Spleen (tissue), 11 donors: ENCODE results near the gene SLC35F3. TPM values are rescaled to one million over a fixed set of nuclear protein-coding genes. Genes with fewer than 3 reads are reported as not detected.

ENCODE experiments used
- DNase-seq: peaks from one replicate; pipeline ENCODE4 v3.0.0-alpha.2; 2020
- H3K27ac ChIP-seq, 8 donors: fragments of 200-600 bp; sonication (generic) in 7 of 8; 1 replicate in 4 of 8; 2 replicates in 4 of 8; pipeline versions ENCODE4 v1.5.0 to v1.8.0; 2016 to 2021; ENCODE audit warnings: inconsistent platforms in 4 of 8, mild to moderate bottlenecking in 4 of 8, moderate library complexity in 1 of 8
- H3K27me3 ChIP-seq, 7 donors: fragments of 200-600 bp; sonication (generic) in 6 of 7; replicated peaks in 1 of 7; 1 replicate in 4 of 7; 2 replicates in 3 of 7; pipeline versions ENCODE4 v1.5.0 to v1.8.0; 2016 to 2021; ENCODE audit warnings: inconsistent platforms in 3 of 7, mild to moderate bottlenecking in 1 of 7
- H3K36me3 ChIP-seq, 6 donors: fragments of 200-600 bp; sonication (generic) in 5 of 6; 1 replicate in 4 of 6; 2 replicates in 2 of 6; pipeline versions ENCODE4 v1.5.0 to v1.8.0; 2016 to 2021; ENCODE audit warnings: inconsistent platforms in 2 of 6
- H3K4me1 ChIP-seq, 6 donors: fragments of 200-600 bp; sonication (generic) in 5 of 6; 1 replicate in 3 of 6; 2 replicates in 3 of 6; pipeline versions ENCODE4 v1.5.0 to v1.8.0; 2016 to 2021; ENCODE audit warnings: inconsistent platforms in 3 of 6
- H3K4me3 ChIP-seq, 8 donors: fragments of 200-600 bp; sonication (generic) in 7 of 8; 1 replicate in 4 of 8; 2 replicates in 4 of 8; pipeline versions ENCODE4 v1.5.0 to v1.8.0; 2016 to 2021; ENCODE audit warnings: inconsistent platforms in 4 of 8, mild to moderate bottlenecking in 4 of 8, moderate library complexity in 2 of 8
- H3K9me3 ChIP-seq, 8 donors: fragments of 200-600 bp; sonication (generic) in 7 of 8; 1 replicate in 4 of 8; 2 replicates in 4 of 8; pipeline versions ENCODE4 v1.5.0 to v1.8.0; 2016 to 2021; ENCODE audit warnings: inconsistent platforms in 4 of 8
- POLR2A ChIP-seq, 3 donors: fragments of 450-650 bp; IDR thresholded peaks; one replicate each; pipeline ENCODE4 v1.5.1; 2017; ENCODE audit warnings: antibody characterized with exemption in 3 of 3, mild to moderate bottlenecking in 1 of 3
- POLR2AphosphoS5 ChIP-seq, 3 donors: sonication (generic); formaldehyde crosslinking; IDR thresholded peaks; one replicate each; pipeline ENCODE4 v1.5.1; 2017; ENCODE audit warnings: antibody characterized with exemption in 3 of 3
- WGBS, 5 donors: extraction: QIAGEN DNeasy Blood & Tissue Kit in 3 of 5; methylation state at CpG; one replicate each; pipeline versions ENCODE4 v1.1.5 to v1.1.7; 2013 to 2018; 5-methylcytosine and 5-hydroxymethylcytosine counted together
- intact Hi-C: fragments of 100-400 bp; cut with DNase I; formaldehyde crosslinking; loops from one replicate; pipeline ENCODE4 v1.15.0; 2023; ENCODE audit warnings: low total_unique reads
- polyA plus RNA-seq, 3 donors: library from polyadenylated mRNA; stranded (reverse); fragments of 200-250 nt; gene quantifications; one replicate each; pipeline ENCODE4 v1.2.1, GENCODE V29; 2013
- total RNA-seq, 7 donors: library from RNA; depleted of rRNA in 3 of 7; stranded (reverse); fragments of >200 nt in 3 of 7; fragmentation: NEBNext Ultra II Directional in 4 of 7; extraction: Animal tissue kit (Norgen Biotek cat#: 25700) in 4 of 7; gene quantifications; one replicate each; pipeline versions ENCODE4 v1.1.0 to v1.2.1, GENCODE V29; 2016 to 2021
- TF ChIP-seq, protein P1 (sequence below), 11 experiments: fragments of 200-600 bp in 7 of 11; fragments of 450-650 bp in 4 of 11; sonication (generic) in 4 of 11; IDR thresholded peaks in 8 of 11; conservative IDR thresholded peaks in 3 of 11; 1 replicate in 7 of 11; 2 replicates in 4 of 11; pipeline versions ENCODE4 v1.4.0 to v1.8.0; 2016 to 2021; ENCODE audit warnings: antibody characterized with exemption in 11 of 11, inconsistent platforms in 4 of 11, mild to moderate bottlenecking in 1 of 11
- donor health status: healthy with polysubstance abuse.
- donor health status: DM: no; HTN: no; CAD: no; lungs with moderate emphysema.
- donor health status: DM: no; HTN: no; CAD: no.
- donor health status: Bipolar disorder and iron deficiency.
- donor health status: healthy.
- donor health status: DM: no; HTN: no; CAD: no.
- donor health status: DM: yes; HTN: yes; CAD: no.

The SLC35F3 gene
- total and polyA plus RNA-seq, 10 donors = 0.03 to 0.44 (median 0.11) TPM; not detected in 5

DNA sequence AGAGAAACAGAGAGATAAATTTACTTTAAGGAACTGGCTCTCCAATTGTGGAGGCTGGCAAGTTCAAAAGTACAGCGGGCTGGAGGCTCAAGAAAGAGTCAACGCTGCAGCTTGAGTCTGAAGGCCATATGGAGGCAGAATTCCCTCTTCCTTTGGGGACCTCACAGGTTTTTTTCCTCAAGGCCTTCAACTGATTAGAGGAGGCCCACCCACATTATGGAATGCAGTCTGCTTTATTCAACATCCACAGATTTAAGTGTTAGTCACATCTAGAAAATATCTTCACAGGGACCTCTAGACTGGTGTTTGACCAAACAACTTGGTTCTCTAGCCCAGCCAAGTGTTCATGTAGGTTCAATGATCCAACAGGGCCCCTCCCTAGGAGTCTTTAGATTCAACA lies 117.8 kb downstream of the SLC35F3 start:
- WGBS, 5 donors = 87 to 91% (median 88%) methylated on average over 2 of the region's 2 CpGs
- H3K27me3 ChIP-seq = peaks cover 0 to 7% (median 0%) of the 10 kb centered on the region in 7 donors
- TF ChIP-seq, protein P1, sequence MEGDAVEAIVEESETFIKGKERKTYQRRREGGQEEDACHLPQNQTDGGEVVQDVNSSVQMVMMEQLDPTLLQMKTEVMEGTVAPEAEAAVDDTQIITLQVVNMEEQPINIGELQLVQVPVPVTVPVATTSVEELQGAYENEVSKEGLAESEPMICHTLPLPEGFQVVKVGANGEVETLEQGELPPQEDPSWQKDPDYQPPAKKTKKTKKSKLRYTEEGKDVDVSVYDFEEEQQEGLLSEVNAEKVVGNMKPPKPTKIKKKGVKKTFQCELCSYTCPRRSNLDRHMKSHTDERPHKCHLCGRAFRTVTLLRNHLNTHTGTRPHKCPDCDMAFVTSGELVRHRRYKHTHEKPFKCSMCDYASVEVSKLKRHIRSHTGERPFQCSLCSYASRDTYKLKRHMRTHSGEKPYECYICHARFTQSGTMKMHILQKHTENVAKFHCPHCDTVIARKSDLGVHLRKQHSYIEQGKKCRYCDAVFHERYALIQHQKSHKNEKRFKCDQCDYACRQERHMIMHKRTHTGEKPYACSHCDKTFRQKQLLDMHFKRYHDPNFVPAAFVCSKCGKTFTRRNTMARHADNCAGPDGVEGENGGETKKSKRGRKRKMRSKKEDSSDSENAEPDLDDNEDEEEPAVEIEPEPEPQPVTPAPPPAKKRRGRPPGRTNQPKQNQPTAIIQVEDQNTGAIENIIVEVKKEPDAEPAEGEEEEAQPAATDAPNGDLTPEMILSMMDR (IDR thresholded peaks at IDR 0.05 in 8 of 11, conservative IDR thresholded peaks at IDR 0.05 in 3 of 11) = no peak
- TF ChIP-seq POLR2AphosphoS5 (IDR thresholded peaks at IDR 0.05) (no peak), POLR2A (IDR thresholded peaks at IDR 0.05) (no peak)
- intact Hi-C loops = no loop called here
- no peaks in the 10 kb centered on the region for H3K36me3 ChIP-seq
- H3K4me3 ChIP-seq = no peak overlapping the region
- no peaks in the 10 kb centered on the region for H3K4me1 ChIP-seq
- H3K9me3 ChIP-seq = no peaks in the 10 kb centered on the region
- no peak overlapping the region for H3K27ac ChIP-seq
- DNase-seq = no peak

DNA sequence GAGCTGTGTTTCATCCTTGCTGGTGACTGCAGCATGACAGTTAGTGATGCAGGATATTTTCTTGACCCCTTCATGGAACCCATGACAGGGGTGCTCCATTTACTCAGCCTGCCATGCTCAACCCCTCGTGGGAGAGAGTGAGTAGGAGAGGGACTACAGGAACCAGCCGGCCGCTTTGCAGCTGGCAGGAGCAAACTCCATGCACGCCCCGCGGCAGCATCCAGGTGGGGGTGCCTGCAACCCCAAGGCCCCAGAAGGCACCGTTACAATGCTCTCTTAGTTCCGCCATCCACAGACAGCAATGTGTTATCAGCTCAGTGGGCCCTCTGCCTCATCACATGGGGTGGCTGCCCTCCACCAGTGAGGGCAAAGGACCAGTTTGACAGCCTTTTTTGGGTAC lies 135.1 kb downstream of the SLC35F3 start:
- TF ChIP-seq, protein P1 (IDR thresholded peaks at IDR 0.05 in 8 of 11, conservative IDR thresholded peaks at IDR 0.05 in 3 of 11) = no peak
- no peak for TF ChIP-seq POLR2A (IDR thresholded peaks at IDR 0.05)
- no peak for TF ChIP-seq POLR2AphosphoS5 (IDR thresholded peaks at IDR 0.05)
- Histone ChIP-seq H3K27me3 (peaks cover 0 to 16% (median 0%) of the 10 kb centered on the region in 7 donors), H3K9me3 (peaks cover 0 to 7% (median 0%) of the 10 kb centered on the region in 8 donors), H3K27ac (no peak overlapping the region), H3K36me3 (no peaks in the 10 kb centered on the region), H3K4me3 (no peak overlapping the region), H3K4me1 (no peaks in the 10 kb centered on the region)
- intact Hi-C loops = no loop called here
- no peak for DNase-seq
- 83 to 92% (median 89%) methylated on average over 6 to 8 of the region's 8 CpGs for WGBS, 5 donors

DNA sequence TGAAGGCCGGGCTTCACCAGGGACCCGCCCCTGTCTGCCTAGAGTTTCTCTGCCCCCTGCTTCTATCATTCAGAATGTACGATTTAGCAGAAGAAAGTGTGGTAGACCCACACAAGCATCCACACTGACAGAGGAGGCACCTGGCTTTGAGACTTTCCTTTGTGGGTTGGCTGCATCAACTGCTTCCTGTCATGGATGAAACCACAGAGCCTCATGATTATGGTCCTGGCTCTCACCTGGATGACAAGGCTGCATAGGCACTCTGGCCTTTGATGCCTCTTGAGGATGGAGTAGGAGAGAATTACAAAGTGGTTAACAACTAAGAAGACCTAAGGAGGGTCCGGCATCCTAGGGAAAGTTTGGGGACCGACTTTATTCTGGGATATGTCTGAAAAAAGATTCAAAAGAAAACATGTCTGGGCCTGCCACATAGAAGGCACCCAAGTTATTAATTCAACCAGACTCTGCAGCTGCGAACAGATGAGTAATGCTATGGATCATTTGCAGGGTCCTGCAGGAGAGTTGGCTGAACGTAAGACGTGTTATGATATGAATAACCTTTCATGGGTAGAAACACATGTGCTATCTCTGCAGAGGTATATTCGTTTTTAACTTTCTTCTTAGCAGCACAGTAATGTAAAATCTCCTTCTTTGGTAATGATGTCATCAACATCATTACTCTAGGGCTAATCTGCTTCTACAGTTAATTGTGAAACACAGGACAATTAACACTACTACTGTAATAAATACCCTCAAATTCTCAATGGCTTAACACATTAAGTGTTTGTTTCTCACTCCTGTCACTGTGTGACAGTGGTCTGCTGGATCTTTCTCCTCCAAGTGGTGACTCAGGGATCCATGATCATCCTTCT lies 136.2 kb downstream of the SLC35F3 start:
- intact Hi-C loops = no loop called here
- no peak overlapping the region for H3K27ac ChIP-seq
- H3K4me1 ChIP-seq = no peaks in the 10 kb centered on the region
- H3K9me3 ChIP-seq = peaks cover 0 to 7% (median 0%) of the 10 kb centered on the region in 8 donors
- no peaks in the 10 kb centered on the region for H3K36me3 ChIP-seq
- DNase-seq = no peak
- H3K4me3 ChIP-seq = no peak overlapping the region
- TF ChIP-seq, protein P1 (IDR thresholded peaks at IDR 0.05 in 8 of 11, conservative IDR thresholded peaks at IDR 0.05 in 3 of 11) = no peak
- TF ChIP-seq POLR2AphosphoS5 (IDR thresholded peaks at IDR 0.05) = no peak
- no peak for TF ChIP-seq POLR2A (IDR thresholded peaks at IDR 0.05)
- H3K27me3 ChIP-seq = peaks cover 0 to 16% (median 0%) of the 10 kb centered on the region in 7 donors
- 76 to 86% (median 81%) methylated on average over 9 of the region's 9 CpGs for WGBS, 5 donors

DNA sequence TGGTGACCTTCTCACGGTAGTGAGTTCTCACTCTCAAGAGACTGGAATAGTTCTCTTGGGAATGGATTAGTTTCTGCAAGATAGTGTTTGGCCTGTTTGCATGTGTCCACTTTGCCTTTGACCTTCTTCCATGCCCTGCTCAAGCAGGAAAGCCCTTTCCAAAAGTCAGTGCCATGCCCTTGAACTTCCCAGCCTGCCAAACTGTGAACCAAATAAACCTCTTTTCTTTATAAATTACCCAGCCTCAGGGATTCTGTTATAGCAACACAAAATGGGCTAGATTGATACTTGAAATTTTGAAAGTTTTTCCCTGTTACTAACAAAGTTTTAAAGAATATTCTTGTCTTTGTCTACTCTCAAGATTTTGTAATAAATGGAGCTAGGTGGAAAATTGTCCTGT lies 139.6 kb downstream of the SLC35F3 start:
- Histone ChIP-seq H3K36me3 (no peaks in the 10 kb centered on the region), H3K27ac (no peak overlapping the region), H3K9me3 (peaks cover 0 to 24% (median 16%) of the 10 kb centered on the region in 8 donors), H3K4me1 (no peaks in the 10 kb centered on the region), H3K27me3 (no peaks in the 10 kb centered on the region), H3K4me3 (no peak overlapping the region)
- intact Hi-C loops = no loop called here
- no peak for DNase-seq
- TF ChIP-seq POLR2A (IDR thresholded peaks at IDR 0.05) = no peak
- TF ChIP-seq, protein P1 (IDR thresholded peaks at IDR 0.05 in 8 of 11, conservative IDR thresholded peaks at IDR 0.05 in 3 of 11) = no peak
- no peak for TF ChIP-seq POLR2AphosphoS5 (IDR thresholded peaks at IDR 0.05)
- 67 to 83% (median 79%) methylated on average over 1 of the region's 1 CpG for WGBS, 5 donors
